Calu3 (cell line): Measurements from ENCODE around the gene MX1. TPM values are rescaled to one million over a fixed set of nuclear protein-coding genes. Genes with fewer than 3 reads are reported as not detected.

Experiments
- BruUV-seq: library from RNA; stranded (reverse); fragments of 400-500 nt; replicated peaks from 2 replicates; lab custom pipeline; 2021; lab: Mats Ljungman, UMichigan
- CTCF ChIA-PET: fragments of 300-600 bp; sonication (Branson Sonifier 250); formaldehyde crosslinking; loops from one replicate; lab custom pipeline; 2022; ENCODE audit warnings: antibody characterized with exemption; lab: Charles Lee
- DNase-seq: peaks from one replicate; pipeline ENCODE4 v3.0.0; 2022
- H3K27ac Mint-ChIP-seq: one replicate; pipeline ENCODE4 v1.8.0; 2022; ENCODE audit warnings: mixed read lengths; ENCODE audit not compliant: unreplicated experiment
- H3K27me3 Mint-ChIP-seq: one replicate; pipeline ENCODE4 v1.8.0; 2022; ENCODE audit warnings: mixed read lengths; ENCODE audit not compliant: unreplicated experiment
- H3K36me3 Mint-ChIP-seq: one replicate; pipeline ENCODE4 v1.8.0; 2022; ENCODE audit warnings: mild to moderate bottlenecking, moderate library complexity, mixed read lengths; ENCODE audit not compliant: insufficient read depth, unreplicated experiment
- H3K4me1 Mint-ChIP-seq: one replicate; pipeline ENCODE4 v1.8.0; 2022; ENCODE audit warnings: mild to moderate bottlenecking, low read depth, mixed read lengths; ENCODE audit not compliant: unreplicated experiment
- H3K4me3 Mint-ChIP-seq: one replicate; pipeline ENCODE4 v1.8.0; 2022; ENCODE audit warnings: mild to moderate bottlenecking, low read depth, moderate library complexity, mixed read lengths; ENCODE audit not compliant: unreplicated experiment
- H3K9me3 Mint-ChIP-seq: one replicate; pipeline ENCODE4 v1.8.0; 2022; ENCODE audit warnings: low read depth, mixed read lengths; ENCODE audit not compliant: unreplicated experiment
- intact Hi-C: fragments of 100-400 bp; cut with micrococcal nuclease; formaldehyde crosslinking; loops from one replicate; pipeline ENCODE4 v1.10.0; 2022; ENCODE audit not compliant: unreplicated experiment
- total RNA-seq: library from RNA; stranded (reverse); gene quantifications from 2 replicates; pipeline ENCODE4 v1.2.3, GENCODE V29; 2022
- TF ChIP-seq, protein P1 (sequence below): fragments of 200-600 bp; IDR thresholded peaks from one replicate; pipeline ENCODE4 v1.8.0; 2022; ENCODE audit warnings: antibody characterized with exemption; ENCODE audit not compliant: unreplicated experiment

The MX1 gene
- total RNA-seq, 1 experiment from 2014 or later = 175 TPM

DNA sequence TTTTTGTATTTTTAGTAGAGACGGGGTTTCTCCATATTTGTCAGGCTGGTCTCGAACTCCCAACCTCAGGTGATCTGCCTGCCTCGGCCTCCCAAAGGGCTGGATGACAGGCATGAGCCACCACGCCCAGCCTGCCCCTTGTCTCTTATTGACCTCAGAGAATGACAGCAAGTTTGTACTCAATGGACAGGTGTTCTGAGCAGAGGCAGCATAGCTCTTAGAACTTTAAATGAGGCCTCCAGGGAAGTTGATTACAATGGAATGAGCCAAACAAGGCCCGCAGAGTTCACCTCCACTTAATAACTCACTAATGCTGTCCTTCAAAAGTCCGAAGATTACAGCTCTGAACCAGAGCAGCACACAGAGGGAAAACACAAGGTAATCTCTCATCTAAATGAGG lies 71.0 kb downstream of the MX1 start:
- DNase-seq = no peak
- H3K4me1 Mint-ChIP-seq = peaks cover 34% of the 10 kb centered on the region
- intact Hi-C loops = no loop called here
- H3K27me3 Mint-ChIP-seq = no peaks in the 10 kb centered on the region
- no peak overlapping the region for H3K4me3 Mint-ChIP-seq
- H3K27ac Mint-ChIP-seq = no peak overlapping the region
- BruUV-seq = no TSS peak
- TF ChIP-seq, protein P1, sequence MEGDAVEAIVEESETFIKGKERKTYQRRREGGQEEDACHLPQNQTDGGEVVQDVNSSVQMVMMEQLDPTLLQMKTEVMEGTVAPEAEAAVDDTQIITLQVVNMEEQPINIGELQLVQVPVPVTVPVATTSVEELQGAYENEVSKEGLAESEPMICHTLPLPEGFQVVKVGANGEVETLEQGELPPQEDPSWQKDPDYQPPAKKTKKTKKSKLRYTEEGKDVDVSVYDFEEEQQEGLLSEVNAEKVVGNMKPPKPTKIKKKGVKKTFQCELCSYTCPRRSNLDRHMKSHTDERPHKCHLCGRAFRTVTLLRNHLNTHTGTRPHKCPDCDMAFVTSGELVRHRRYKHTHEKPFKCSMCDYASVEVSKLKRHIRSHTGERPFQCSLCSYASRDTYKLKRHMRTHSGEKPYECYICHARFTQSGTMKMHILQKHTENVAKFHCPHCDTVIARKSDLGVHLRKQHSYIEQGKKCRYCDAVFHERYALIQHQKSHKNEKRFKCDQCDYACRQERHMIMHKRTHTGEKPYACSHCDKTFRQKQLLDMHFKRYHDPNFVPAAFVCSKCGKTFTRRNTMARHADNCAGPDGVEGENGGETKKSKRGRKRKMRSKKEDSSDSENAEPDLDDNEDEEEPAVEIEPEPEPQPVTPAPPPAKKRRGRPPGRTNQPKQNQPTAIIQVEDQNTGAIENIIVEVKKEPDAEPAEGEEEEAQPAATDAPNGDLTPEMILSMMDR = no peak
- CTCF ChIA-PET = no interaction called here
- no peaks in the 10 kb centered on the region for H3K36me3 Mint-ChIP-seq
- H3K9me3 Mint-ChIP-seq = no peaks in the 10 kb centered on the region

DNA sequence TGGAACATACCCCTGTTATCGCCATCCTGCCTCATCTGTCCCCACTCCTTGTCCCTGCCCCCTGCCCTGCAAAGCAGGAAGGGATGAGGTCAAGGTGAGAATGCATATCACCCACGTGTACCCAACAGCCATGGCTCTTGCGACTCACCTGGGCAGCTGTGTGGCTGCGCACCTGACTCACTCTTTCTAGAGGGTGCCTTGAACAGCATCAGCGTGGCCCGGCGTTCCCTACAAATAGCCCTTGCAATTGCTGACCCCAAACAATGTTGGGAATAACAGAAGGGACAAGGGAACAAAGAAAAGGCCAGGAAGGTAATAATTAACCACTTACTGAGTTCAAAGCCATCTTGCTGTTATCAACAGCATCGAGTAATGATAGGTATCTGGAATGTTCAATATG lies 71.7 kb downstream of the MX1 start:
- Mint-ChIP-seq H3K4me1 (peaks cover 42% of the 10 kb centered on the region), H3K4me3 (no peak overlapping the region), H3K9me3 (no peaks in the 10 kb centered on the region), H3K27me3 (no peaks in the 10 kb centered on the region), H3K36me3 (no peaks in the 10 kb centered on the region), H3K27ac (no peak overlapping the region)
- TF ChIP-seq, protein P1 = no peak
- intact Hi-C loops = no loop called here
- DNase-seq = no peak
- BruUV-seq = no TSS peak
- CTCF ChIA-PET = no interaction called here

DNA sequence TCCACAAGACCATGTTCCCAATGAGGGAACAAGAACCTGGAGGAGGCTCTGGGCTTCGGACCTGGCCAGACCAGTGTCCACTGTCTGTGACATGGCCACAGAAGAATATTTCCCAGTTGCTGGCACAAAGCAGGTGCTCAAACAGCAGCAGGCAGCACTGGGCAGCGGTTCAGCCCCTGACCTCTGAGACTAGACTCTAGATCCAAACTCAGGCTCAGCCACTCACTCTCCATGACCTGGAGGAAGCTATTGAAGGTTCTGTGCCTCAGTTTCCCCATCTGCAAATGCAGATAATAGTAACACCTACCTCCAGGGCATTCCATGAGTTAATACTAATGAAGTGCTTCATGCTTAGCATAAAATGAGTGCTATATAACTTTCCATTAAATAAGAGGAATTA lies 73.9 kb downstream of the MX1 start:
- no peak for DNase-seq
- Mint-ChIP-seq H3K4me1 (peaks cover 42% of the 10 kb centered on the region), H3K27me3 (no peaks in the 10 kb centered on the region), H3K4me3 (no peak overlapping the region), H3K9me3 (no peaks in the 10 kb centered on the region), H3K27ac (no peak overlapping the region), H3K36me3 (no peaks in the 10 kb centered on the region)
- no TSS peak for BruUV-seq
- intact Hi-C loops = loop anchor here (10.0 kb wide), 1 partner anchor 65 kb away; no protein-coding TSS in a partner anchor
- CTCF ChIA-PET = no interaction called here
- TF ChIP-seq, protein P1 = no peak

DNA sequence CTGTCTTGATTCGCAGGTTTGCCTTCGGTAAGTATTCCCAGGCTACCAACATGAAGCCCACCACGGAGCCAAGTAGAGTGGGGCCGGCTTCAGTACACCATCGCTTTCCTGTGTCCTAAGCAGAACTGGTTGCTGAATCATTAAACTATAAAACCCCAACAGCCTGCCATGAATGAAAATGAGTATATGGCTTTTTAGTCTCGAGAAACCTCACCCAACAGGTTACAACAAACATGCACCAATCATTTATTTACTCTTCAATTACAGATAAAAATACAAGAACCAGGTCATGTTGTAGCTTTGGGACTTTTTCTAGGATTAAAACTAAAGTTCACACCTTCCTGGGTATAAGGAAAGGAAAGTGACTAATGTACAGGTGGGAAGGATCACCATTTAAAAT lies 74.3 kb downstream of the MX1 start:
- no peak for DNase-seq
- no TSS peak for BruUV-seq
- Mint-ChIP-seq H3K27me3 (no peaks in the 10 kb centered on the region), H3K9me3 (no peaks in the 10 kb centered on the region), H3K36me3 (no peaks in the 10 kb centered on the region), H3K4me1 (peaks cover 42% of the 10 kb centered on the region), H3K4me3 (peak overlapping the region; percentile 55), H3K27ac (peak overlapping the region; percentile 83)
- CTCF ChIA-PET = no interaction called here
- TF ChIP-seq, protein P1 = no peak
- intact Hi-C loops = loop anchor here (10.0 kb wide), 1 partner anchor 64 kb away; no protein-coding TSS in a partner anchor
